B cell (primary cell): ENCODE results near the gene TBCCD1.

Source experiments
- CTCF ChIP-seq: fragments of 200-600 bp; IDR thresholded peaks from one replicate; pipeline ENCODE4 v1.8.0; 2022; ENCODE audit warnings: antibody characterized with exemption, mild to moderate bottlenecking
- EZH2 ChIP-seq: IDR thresholded peaks from 2 replicates; pipeline ENCODE4 v1.6.1; 2012; ENCODE audit warnings: borderline replicate concordance, low read depth, mild to moderate bottlenecking, moderate library complexity, low read length; ENCODE audit not compliant: insufficient read depth, poor library complexity, severe bottlenecking

GRCh38 chr3:186580785-186581184 lies 13.6 kb upstream of the TBCCD1 start:
- TF ChIP-seq CTCF (no peak), EZH2 (no peak)
